ENCODE data around the gene SMAD9. TPM values are rescaled to one million over a fixed set of nuclear protein-coding genes. Genes with fewer than 3 reads are reported as not detected.
A peak's percentile ranks its signal among the peaks of the same experiment; 100 is the strongest.

SMAD9 gene
- total and polyA plus RNA-seq, 2 of the 13 experiments (the other 11 are each of a cell fraction or from before 2014, with no cell fraction given), result 4.2 to 7.7 TPM

DNA sequence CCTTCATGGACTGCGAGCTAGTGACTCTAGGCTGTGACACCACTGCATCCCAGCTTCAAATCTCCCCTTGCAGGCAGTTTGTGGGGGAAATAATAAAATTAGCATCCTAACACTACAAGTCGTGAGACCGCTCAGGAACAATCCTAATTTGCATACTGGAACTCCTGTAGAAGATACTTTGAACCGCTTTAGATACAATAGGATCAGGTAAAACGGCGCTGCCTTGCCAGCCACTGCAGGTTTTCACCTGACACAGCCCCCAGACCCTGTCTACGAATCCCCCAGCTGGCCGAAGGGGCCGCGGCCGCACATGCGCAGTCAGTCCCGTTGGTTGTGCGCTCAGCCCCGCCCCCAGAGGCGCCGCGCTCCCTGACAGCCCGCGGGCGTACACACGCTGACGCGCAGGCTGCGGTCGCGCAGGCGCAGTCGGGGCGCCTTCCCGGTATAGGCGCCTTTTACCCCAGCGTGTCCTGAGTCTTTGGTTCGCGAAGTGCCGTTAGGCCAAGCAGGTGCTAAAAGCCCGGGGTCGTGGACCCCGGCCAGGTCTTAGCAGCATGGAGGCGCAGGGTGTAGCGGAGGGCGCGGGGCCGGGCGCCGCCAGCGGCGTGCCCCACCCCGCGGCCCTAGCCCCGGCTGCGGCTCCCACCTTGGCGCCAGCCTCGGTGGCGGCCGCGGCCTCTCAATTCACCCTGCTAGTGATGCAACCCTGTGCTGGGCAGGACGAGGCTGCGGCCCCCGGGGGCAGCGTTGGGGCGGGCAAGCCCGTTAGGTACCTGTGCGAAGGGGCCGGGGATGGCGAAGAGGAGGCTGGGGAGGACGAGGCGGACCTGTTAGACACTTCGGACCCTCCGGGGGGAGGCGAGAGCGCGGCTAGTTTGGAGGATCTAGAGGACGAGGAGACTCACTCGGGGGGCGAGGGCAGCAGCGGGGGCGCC, 101.0 kb downstream of the SMAD9 start, which contains the start of gene RFXAP (continued):
- TF ChIP-seq IKZF5 (CRISPR knock-in tag; IDR thresholded peaks at IDR 0.05), result no peak
- TF ChIP-seq, protein P1, sequence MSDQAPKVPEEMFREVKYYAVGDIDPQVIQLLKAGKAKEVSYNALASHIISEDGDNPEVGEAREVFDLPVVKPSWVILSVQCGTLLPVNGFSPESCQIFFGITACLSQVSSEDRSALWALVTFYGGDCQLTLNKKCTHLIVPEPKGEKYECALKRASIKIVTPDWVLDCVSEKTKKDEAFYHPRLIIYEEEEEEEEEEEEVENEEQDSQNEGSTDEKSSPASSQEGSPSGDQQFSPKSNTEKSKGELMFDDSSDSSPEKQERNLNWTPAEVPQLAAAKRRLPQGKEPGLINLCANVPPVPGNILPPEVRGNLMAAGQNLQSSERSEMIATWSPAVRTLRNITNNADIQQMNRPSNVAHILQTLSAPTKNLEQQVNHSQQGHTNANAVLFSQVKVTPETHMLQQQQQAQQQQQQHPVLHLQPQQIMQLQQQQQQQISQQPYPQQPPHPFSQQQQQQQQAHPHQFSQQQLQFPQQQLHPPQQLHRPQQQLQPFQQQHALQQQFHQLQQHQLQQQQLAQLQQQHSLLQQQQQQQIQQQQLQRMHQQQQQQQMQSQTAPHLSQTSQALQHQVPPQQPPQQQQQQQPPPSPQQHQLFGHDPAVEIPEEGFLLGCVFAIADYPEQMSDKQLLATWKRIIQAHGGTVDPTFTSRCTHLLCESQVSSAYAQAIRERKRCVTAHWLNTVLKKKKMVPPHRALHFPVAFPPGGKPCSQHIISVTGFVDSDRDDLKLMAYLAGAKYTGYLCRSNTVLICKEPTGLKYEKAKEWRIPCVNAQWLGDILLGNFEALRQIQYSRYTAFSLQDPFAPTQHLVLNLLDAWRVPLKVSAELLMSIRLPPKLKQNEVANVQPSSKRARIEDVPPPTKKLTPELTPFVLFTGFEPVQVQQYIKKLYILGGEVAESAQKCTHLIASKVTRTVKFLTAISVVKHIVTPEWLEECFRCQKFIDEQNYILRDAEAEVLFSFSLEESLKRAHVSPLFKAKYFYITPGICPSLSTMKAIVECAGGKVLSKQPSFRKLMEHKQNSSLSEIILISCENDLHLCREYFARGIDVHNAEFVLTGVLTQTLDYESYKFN (CRISPR knock-in tag; conservative IDR thresholded peaks at IDR 0.05), result no peak
- TF ChIP-seq, protein P2, sequence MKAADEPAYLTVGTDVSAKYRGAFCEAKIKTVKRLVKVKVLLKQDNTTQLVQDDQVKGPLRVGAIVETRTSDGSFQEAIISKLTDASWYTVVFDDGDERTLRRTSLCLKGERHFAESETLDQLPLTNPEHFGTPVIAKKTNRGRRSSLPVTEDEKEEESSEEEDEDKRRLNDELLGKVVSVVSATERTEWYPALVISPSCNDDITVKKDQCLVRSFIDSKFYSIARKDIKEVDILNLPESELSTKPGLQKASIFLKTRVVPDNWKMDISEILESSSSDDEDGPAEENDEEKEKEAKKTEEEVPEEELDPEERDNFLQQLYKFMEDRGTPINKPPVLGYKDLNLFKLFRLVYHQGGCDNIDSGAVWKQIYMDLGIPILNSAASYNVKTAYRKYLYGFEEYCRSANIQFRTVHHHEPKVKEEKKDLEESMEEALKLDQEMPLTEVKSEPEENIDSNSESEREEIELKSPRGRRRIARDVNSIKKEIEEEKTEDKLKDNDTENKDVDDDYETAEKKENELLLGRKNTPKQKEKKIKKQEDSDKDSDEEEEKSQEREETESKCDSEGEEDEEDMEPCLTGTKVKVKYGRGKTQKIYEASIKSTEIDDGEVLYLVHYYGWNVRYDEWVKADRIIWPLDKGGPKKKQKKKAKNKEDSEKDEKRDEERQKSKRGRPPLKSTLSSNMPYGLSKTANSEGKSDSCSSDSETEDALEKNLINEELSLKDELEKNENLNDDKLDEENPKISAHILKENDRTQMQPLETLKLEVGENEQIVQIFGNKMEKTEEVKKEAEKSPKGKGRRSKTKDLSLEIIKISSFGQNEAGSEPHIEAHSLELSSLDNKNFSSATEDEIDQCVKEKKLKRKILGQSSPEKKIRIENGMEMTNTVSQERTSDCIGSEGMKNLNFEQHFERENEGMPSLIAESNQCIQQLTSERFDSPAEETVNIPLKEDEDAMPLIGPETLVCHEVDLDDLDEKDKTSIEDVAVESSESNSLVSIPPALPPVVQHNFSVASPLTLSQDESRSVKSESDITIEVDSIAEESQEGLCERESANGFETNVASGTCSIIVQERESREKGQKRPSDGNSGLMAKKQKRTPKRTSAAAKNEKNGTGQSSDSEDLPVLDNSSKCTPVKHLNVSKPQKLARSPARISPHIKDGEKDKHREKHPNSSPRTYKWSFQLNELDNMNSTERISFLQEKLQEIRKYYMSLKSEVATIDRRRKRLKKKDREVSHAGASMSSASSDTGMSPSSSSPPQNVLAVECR (CRISPR knock-in tag; IDR thresholded peaks at IDR 0.05; ENCODE audit: borderline replicate concordance), result peak; percentile 63
- no peak for TF ChIP-seq KLF12 (CRISPR knock-in tag; IDR thresholded peaks at IDR 0.05; ENCODE audit: borderline replicate concordance)
- TF ChIP-seq ZNF281 (CRISPR knock-in tag; IDR thresholded peaks at IDR 0.05; ENCODE audit: borderline replicate concordance), result no peak
- TF ChIP-seq, protein P3, sequence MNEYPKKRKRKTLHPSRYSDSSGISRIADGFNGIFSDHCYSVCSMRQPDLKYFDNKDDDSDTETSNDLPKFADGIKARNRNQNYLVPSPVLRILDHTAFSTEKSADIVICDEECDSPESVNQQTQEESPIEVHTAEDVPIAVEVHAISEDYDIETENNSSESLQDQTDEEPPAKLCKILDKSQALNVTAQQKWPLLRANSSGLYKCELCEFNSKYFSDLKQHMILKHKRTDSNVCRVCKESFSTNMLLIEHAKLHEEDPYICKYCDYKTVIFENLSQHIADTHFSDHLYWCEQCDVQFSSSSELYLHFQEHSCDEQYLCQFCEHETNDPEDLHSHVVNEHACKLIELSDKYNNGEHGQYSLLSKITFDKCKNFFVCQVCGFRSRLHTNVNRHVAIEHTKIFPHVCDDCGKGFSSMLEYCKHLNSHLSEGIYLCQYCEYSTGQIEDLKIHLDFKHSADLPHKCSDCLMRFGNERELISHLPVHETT (CRISPR knock-in tag; conservative IDR thresholded peaks at IDR 0.05), result no peak
- TF ChIP-seq ZNF274 (CRISPR knock-in tag; IDR thresholded peaks at IDR 0.05), result 0 out of 2 replicates have a peak, but pooled peaks have one; percentile 10
- TF ChIP-seq, protein P4, sequence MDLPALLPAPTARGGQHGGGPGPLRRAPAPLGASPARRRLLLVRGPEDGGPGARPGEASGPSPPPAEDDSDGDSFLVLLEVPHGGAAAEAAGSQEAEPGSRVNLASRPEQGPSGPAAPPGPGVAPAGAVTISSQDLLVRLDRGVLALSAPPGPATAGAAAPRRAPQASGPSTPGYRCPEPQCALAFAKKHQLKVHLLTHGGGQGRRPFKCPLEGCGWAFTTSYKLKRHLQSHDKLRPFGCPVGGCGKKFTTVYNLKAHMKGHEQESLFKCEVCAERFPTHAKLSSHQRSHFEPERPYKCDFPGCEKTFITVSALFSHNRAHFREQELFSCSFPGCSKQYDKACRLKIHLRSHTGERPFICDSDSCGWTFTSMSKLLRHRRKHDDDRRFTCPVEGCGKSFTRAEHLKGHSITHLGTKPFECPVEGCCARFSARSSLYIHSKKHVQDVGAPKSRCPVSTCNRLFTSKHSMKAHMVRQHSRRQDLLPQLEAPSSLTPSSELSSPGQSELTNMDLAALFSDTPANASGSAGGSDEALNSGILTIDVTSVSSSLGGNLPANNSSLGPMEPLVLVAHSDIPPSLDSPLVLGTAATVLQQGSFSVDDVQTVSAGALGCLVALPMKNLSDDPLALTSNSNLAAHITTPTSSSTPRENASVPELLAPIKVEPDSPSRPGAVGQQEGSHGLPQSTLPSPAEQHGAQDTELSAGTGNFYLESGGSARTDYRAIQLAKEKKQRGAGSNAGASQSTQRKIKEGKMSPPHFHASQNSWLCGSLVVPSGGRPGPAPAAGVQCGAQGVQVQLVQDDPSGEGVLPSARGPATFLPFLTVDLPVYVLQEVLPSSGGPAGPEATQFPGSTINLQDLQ (CRISPR knock-in tag; IDR thresholded peaks at IDR 0.05), result no peak
- TF ChIP-seq FOXK1 (CRISPR knock-in tag; IDR thresholded peaks at IDR 0.05; ENCODE audit: borderline replicate concordance, low read depth), result 0 out of 2 replicates have a peak, but pooled peaks have one; percentile 38

All from HepG2 (cell line).